SU-DHL-6 (cell line): ENCODE measurements around the gene IQCE.

ENCODE experiments used
- H2AFZ ChIP-seq: fragments of 200-600 bp; sonication (generic); 2 replicates; pipeline ENCODE4 v1.6.1; 2014; ENCODE audit warnings: low read depth, mild to moderate bottlenecking, moderate library complexity, mixed read lengths, antibody characterized with exemption, low read length; ENCODE audit not compliant: severe bottlenecking
- H3F3A ChIP-seq: fragments of 200-600 bp; shearing (Covaris generic); 2 replicates; pipeline ENCODE4 v1.6.0; 2016; ENCODE audit warnings: antibody characterized with exemption, mild to moderate bottlenecking; ENCODE audit not compliant: insufficient read depth
- H3K27ac ChIP-seq: fragments of 200-600 bp; sonication (generic); 2 replicates; pipeline ENCODE4 v1.5.1; 2016; ENCODE audit warnings: low read depth, mild to moderate bottlenecking, low read length, moderate library complexity, mixed read lengths
- H3K27me3 ChIP-seq: fragments of 200-600 bp; sonication (generic), shearing (Covaris generic); 2 replicates; pipeline ENCODE4 v1.6.0; 2014; ENCODE audit warnings: mild to moderate bottlenecking, low read length
- H3K36me3 ChIP-seq: fragments of 200-600 bp; sonication (generic); 2 replicates; pipeline ENCODE4 v1.6.1; 2014; ENCODE audit warnings: mild to moderate bottlenecking, low read length, mixed read lengths
- H3K4me2 ChIP-seq: fragments of 300-600, 200-600 bp; shearing (Covaris generic), sonication (generic); 2 replicates; pipeline ENCODE4 v1.6.0; 2014; ENCODE audit warnings: low read length, low read depth, mild to moderate bottlenecking; ENCODE audit not compliant: poor library complexity, severe bottlenecking
- H3K4me3 ChIP-seq: fragments of 200-600 bp; sonication (generic); 2 replicates; pipeline ENCODE4 v1.5.1; 2014; ENCODE audit warnings: antibody characterized with exemption, low read length, mild to moderate bottlenecking, mixed read lengths; ENCODE audit not compliant: insufficient read depth, poor library complexity, severe bottlenecking
- H3K79me2 ChIP-seq: fragments of 200-600 bp; sonication (generic); 2 replicates; pipeline ENCODE4 v1.6.1; 2014; ENCODE audit warnings: mild to moderate bottlenecking, low read length, moderate library complexity; ENCODE audit not compliant: insufficient read depth
- H3K9ac ChIP-seq: fragments of 200-600 bp; sonication (generic); 2 replicates; pipeline ENCODE4 v1.7.0; 2014; ENCODE audit warnings: mild to moderate bottlenecking, low read length
- H3K9me2 ChIP-seq: fragments of 200-600 bp; sonication (generic); replicated peaks from 2 replicates; pipeline ENCODE4 v1.6.1; 2014; ENCODE audit warnings: low read length; ENCODE audit not compliant: insufficient read depth
- H3K9me3 ChIP-seq: fragments of 200-600 bp; sonication (generic); 2 replicates; pipeline ENCODE4 v1.6.1; 2014; ENCODE audit warnings: low read length, mixed read lengths; ENCODE audit not compliant: insufficient read depth
- H4K20me1 ChIP-seq: fragments of 200-600 bp; sonication (generic); 2 replicates; pipeline ENCODE4 v1.6.1; 2014; ENCODE audit warnings: low read depth, mild to moderate bottlenecking, antibody characterized with exemption, low read length, moderate library complexity, mixed read lengths
- EZH2phosphoT487 ChIP-seq: fragments of 200-600 bp; sonication (generic), shearing (Covaris generic); conservative IDR thresholded peaks from 2 replicates; pipeline ENCODE4 v1.6.1; 2018; ENCODE audit warnings: mild to moderate bottlenecking, antibody characterized with exemption, low read length, moderate library complexity, mixed read lengths
- TF ChIP-seq, protein P1 (sequence below): fragments of 200-600 bp; sonication (generic); IDR thresholded peaks from one replicate; pipeline ENCODE4 v1.5.1; 2017; ENCODE audit warnings: antibody characterized with exemption, mild to moderate bottlenecking, low read length, moderate library complexity; ENCODE audit not compliant: insufficient read depth, poor library complexity, severe bottlenecking

The IQCE gene

GRCh38 chr7:2527505-2528467 is 31.0 kb upstream of the IQCE start:
- no peak overlapping the region for H3K4me2 ChIP-seq
- H3K36me3 ChIP-seq = no peaks in the 10 kb centered on the region
- H3K79me2 ChIP-seq = no peaks in the 10 kb centered on the region
- H3K9me2 ChIP-seq = no peaks in the 10 kb centered on the region
- no peak overlapping the region for H3K4me3 ChIP-seq
- H3K27me3 ChIP-seq = no peaks in the 10 kb centered on the region
- no peak overlapping the region for H3K9ac ChIP-seq
- no peak for TF ChIP-seq EZH2phosphoT487
- TF ChIP-seq, protein P1, sequence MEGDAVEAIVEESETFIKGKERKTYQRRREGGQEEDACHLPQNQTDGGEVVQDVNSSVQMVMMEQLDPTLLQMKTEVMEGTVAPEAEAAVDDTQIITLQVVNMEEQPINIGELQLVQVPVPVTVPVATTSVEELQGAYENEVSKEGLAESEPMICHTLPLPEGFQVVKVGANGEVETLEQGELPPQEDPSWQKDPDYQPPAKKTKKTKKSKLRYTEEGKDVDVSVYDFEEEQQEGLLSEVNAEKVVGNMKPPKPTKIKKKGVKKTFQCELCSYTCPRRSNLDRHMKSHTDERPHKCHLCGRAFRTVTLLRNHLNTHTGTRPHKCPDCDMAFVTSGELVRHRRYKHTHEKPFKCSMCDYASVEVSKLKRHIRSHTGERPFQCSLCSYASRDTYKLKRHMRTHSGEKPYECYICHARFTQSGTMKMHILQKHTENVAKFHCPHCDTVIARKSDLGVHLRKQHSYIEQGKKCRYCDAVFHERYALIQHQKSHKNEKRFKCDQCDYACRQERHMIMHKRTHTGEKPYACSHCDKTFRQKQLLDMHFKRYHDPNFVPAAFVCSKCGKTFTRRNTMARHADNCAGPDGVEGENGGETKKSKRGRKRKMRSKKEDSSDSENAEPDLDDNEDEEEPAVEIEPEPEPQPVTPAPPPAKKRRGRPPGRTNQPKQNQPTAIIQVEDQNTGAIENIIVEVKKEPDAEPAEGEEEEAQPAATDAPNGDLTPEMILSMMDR = no peak
- H2AFZ ChIP-seq = no peak overlapping the region
- no peaks in the 10 kb centered on the region for H3K9me3 ChIP-seq
- no peak overlapping the region for H3K27ac ChIP-seq
- H4K20me1 ChIP-seq = no peaks in the 10 kb centered on the region
- no peaks in the 10 kb centered on the region for H3F3A ChIP-seq

DNA sequence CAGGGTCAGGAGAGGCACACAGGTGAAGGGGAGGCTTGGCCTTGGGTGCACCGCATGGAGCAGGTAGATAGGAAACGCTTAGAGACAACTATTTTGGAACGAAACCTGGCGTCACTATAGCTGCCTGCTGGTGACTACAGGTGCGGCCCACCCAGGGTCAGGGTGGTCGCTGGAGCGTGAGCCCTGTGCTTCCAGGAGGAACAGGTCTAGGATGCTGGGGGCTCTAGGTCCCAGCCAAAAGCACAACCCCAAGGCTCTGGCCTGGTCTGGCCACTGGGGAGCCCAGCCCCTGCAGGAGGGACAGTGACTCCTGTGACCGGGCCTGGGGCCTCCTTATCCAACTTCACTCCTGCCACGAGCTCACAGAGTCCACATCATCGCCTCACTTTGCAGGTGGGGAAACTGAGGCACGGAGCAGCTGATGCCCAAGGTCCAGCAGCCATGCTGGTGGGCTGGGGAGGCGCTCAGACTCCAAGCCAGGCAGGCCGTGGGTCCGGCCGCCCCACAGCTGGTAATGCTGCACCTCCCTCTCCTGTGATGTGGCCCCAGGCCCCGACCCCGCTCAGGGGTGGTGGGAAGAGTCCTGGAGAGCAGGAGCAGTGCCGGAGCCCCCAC is 30.2 kb upstream of the IQCE start:
- Histone ChIP-seq H3F3A (no peaks in the 10 kb centered on the region), H3K79me2 (no peaks in the 10 kb centered on the region), H3K27me3 (no peaks in the 10 kb centered on the region), H2AFZ (no peak overlapping the region), H3K4me3 (no peak overlapping the region), H3K27ac (no peak overlapping the region), H3K9me3 (no peaks in the 10 kb centered on the region), H3K4me2 (no peak overlapping the region), H3K9ac (no peak overlapping the region), H3K9me2 (no peaks in the 10 kb centered on the region), H3K36me3 (no peaks in the 10 kb centered on the region), H4K20me1 (no peaks in the 10 kb centered on the region)
- TF ChIP-seq EZH2phosphoT487 = no peak
- TF ChIP-seq, protein P1 = no peak

GRCh38 chr7:2529161-2530070 is 29.4 kb upstream of the IQCE start:
- H3K4me3 ChIP-seq = no peak overlapping the region

More at GRCh38 chr7:2529161-2530070, 29.4 kb upstream of the IQCE start:
- Histone ChIP-seq H3K36me3 (no peaks in the 10 kb centered on the region), H3K9ac (no peak overlapping the region), H3K27ac (no peak overlapping the region), H3K4me2 (no peak overlapping the region), H3F3A (no peaks in the 10 kb centered on the region), H3K9me2 (no peaks in the 10 kb centered on the region), H3K27me3 (no peaks in the 10 kb centered on the region), H4K20me1 (no peaks in the 10 kb centered on the region), H3K9me3 (no peaks in the 10 kb centered on the region), H3K79me2 (no peaks in the 10 kb centered on the region), H2AFZ (no peak overlapping the region)
- no peak for TF ChIP-seq EZH2phosphoT487
- TF ChIP-seq, protein P1 = no peak
